Adrenal gland (tissue), 19 donors: ENCODE results near the gene KDM7A. TPM values are rescaled to one million over a fixed set of nuclear protein-coding genes. Genes with fewer than 3 reads are reported as not detected.

Experiments
- DNase-seq, 7 donors: peaks; one replicate each; pipeline ENCODE4 v3.0.0-alpha.2; 2019 to 2020
- H3K27ac ChIP-seq, 5 donors: fragments of 200-600 bp; sonication (generic) in 4 of 5; 1 replicate in 3 of 5; 2 replicates in 2 of 5; pipeline versions ENCODE4 v1.5.1 to v1.8.0; 2016 to 2020; ENCODE audit warnings: mild to moderate bottlenecking in 1 of 5
- H3K27me3 ChIP-seq: fragments of 200-600 bp; 2 replicates; pipeline ENCODE4 v1.8.0; 2021
- H3K36me3 ChIP-seq, 2 donors: fragments of 200-600 bp; replicated peaks in 1 of 2; 1 replicate in 1 of 2; 2 replicates in 1 of 2; pipeline versions ENCODE4 v1.5.1 to v1.8.0; 2018 to 2022
- H3K4me1 ChIP-seq, 2 donors: fragments of 200-600 bp; replicated peaks in 1 of 2; 1 replicate in 1 of 2; 2 replicates in 1 of 2; pipeline versions ENCODE4 v1.5.1 to v1.8.0; 2018 to 2021
- H3K4me3 ChIP-seq, 4 donors: fragments of 200-600 bp; sonication (generic) in 3 of 4; one replicate each; pipeline ENCODE4 v1.5.1; 2016 to 2018
- H3K9me3 ChIP-seq, 3 donors: fragments of 200-600 bp; sonication (generic) in 1 of 3; replicated peaks in 1 of 3; 1 replicate in 2 of 3; 2 replicates in 1 of 3; pipeline versions ENCODE4 v1.5.1 to v1.8.0; 2016 to 2021
- POLR2A ChIP-seq, 2 donors: fragments of 450-650 bp; IDR thresholded peaks; one replicate each; pipeline ENCODE4 v1.6.1; 2017; ENCODE audit warnings: antibody characterized with exemption in 2 of 2, mild to moderate bottlenecking in 2 of 2, moderate library complexity in 1 of 2
- WGBS, 4 donors: extraction: QIAGEN DNeasy Blood & Tissue Kit in 2 of 4; methylation state at CpG; one replicate each; pipeline versions ENCODE4 v1.1.5 to v1.1.7; 2013 to 2017; 5-methylcytosine and 5-hydroxymethylcytosine counted together
- intact Hi-C, 2 donors: fragments of 100-400 bp; cut with DNase I; formaldehyde crosslinking; loops; one replicate each; pipeline versions ENCODE4 v1.14.1 to v1.15.0; 2022 to 2023
- long read RNA-seq, 10 donors: library from polyadenylated mRNA in 3 of 10; unstranded in 2 of 10; stranded (forward) in 1 of 10; transcript quantifications; one replicate each; pipeline ENCODE4 v2.0.0 and lab custom pipeline, GENCODE V29; 2021 to 2026
- polyA plus RNA-seq, 3 donors: library from polyadenylated mRNA; stranded (reverse); fragments of 200-250 nt in 2 of 3; fragments of 350-450 nt in 1 of 3; fragmentation: Illumina TruSeq in 1 of 3; extraction: RNeasy Lipid Tissue Mini Kit (QIAGEN cat#74804) in 1 of 3; gene quantifications; one replicate each; pipeline ENCODE4 v1.2.3, GENCODE V29; 2013 to 2014
- total RNA-seq, 9 donors: library from RNA; depleted of rRNA in 4 of 9; stranded (reverse); fragments of >200 nt in 4 of 9; fragments of 120-200 nt in 1 of 9; fragmentation: NEBNext Ultra II Directional in 1 of 9; extraction: Animal tissue kit (Norgen Biotek cat#: 25700) in 1 of 9; gene quantifications; one replicate each; pipeline versions ENCODE4 v1.1.0 to v1.2.4, GENCODE V29; 2013 to 2023
- TF ChIP-seq, protein P1 (sequence below), 6 experiments: fragments of 450-650 bp in 4 of 6; fragments of 200-600 bp in 2 of 6; sonication (generic) in 1 of 6; IDR thresholded peaks; 1 replicate in 5 of 6; 2 replicates in 1 of 6; pipeline versions ENCODE4 v1.5.1 to v1.8.0; 2016 to 2021; ENCODE audit warnings: antibody characterized with exemption in 6 of 6, mild to moderate bottlenecking in 2 of 6, moderate library complexity in 1 of 6
- donor health status: healthy with polysubstance abuse.
- donor health status: Bipolar disorder and iron deficiency.
- donor health status: DM: yes; HTN: yes; CAD: no.
- donor health status: DM: no; HTN: no; CAD: no.
- donor health status: DM: no; HTN: no; CAD: no.
- donor health status: DM: yes; HTN: yes; CAD: no.

Gene KDM7A, protein sequence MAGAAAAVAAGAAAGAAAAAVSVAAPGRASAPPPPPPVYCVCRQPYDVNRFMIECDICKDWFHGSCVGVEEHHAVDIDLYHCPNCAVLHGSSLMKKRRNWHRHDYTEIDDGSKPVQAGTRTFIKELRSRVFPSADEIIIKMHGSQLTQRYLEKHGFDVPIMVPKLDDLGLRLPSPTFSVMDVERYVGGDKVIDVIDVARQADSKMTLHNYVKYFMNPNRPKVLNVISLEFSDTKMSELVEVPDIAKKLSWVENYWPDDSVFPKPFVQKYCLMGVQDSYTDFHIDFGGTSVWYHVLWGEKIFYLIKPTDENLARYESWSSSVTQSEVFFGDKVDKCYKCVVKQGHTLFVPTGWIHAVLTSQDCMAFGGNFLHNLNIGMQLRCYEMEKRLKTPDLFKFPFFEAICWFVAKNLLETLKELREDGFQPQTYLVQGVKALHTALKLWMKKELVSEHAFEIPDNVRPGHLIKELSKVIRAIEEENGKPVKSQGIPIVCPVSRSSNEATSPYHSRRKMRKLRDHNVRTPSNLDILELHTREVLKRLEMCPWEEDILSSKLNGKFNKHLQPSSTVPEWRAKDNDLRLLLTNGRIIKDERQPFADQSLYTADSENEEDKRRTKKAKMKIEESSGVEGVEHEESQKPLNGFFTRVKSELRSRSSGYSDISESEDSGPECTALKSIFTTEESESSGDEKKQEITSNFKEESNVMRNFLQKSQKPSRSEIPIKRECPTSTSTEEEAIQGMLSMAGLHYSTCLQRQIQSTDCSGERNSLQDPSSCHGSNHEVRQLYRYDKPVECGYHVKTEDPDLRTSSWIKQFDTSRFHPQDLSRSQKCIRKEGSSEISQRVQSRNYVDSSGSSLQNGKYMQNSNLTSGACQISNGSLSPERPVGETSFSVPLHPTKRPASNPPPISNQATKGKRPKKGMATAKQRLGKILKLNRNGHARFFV
- total RNA-seq = 10 to 100 TPM in 1 of 9 donors, 1 to 10 TPM in 8; 3.6 to 10.5 (median 5.4) TPM
- polyA plus RNA-seq = 1 to 10 TPM; 1.4 to 3.4 (median 1.7) TPM
- long read RNA-seq, donor 1 = 0 reads
- long read RNA-seq, donor 2, partial matches to known transcripts = 0 of 1 reads
- long read RNA-seq, donor 2, other reads (novel, unspliced or antisense) = 0 of 1 reads
- long read RNA-seq, donor 3 = 0 reads
- long read RNA-seq, donor 4 = 0 reads
- long read RNA-seq, donor 5, full-length matches to known transcripts = 2 of 3 reads
- long read RNA-seq, donor 5, partial matches to known transcripts = 1 of 3 reads
- long read RNA-seq, donor 5, other reads (novel, unspliced or antisense) = 0 of 3 reads
- long read RNA-seq, donor 6 = 0 reads
- long read RNA-seq, donor 7 = 0 reads
- long read RNA-seq, donor 8 = 0 reads
- long read RNA-seq, donor 9 = 0 reads
- long read RNA-seq, donor 10 = 0 reads

DNA sequence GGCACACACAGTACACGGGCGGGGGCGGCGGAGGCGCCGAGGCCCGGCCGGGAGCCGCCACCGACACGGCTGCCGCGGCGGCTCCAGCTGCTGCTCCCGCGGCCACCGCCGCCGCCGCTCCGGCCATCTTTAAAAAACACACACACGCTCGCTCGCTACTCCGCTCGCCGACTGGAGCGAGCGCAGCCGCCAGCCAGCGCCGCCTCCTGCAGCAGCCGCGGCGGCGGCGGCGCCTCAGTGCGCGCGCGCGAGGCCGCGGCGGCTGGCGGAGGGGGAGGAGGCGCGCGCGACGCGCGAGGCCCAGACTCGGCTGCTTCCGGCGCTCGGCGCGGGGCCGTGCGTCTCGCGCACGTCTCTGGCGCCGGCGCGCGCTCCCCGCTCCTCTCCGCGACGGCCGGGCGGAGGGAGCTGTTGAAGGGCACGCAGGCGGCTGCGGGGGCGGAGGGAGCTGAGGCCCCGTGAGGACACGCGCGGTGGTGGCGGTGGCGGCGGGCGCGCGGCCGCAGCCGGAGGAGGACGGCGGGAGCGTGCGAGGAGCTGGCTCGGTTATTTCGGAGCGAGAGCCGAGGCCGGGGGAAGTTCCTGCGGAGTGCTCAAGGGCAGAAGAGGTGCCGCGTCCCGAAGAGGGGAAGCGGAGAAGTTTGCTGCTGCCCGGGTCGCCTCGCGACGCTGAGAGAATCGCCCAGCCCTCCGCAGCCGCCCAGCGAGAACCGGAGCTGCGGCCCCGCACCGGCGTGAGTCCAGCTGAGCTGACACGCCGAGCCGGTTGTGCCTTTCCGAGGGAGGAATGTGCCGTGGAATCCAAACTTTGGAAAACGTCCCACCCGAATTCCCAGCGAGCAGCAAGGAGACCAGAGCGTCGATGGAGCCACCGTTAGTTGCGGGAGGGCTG lies at the start of gene KDM7A:
KDM7A (minus strand) TSS at position 173 of the 892 bp plus-strand sequence; CDS start at position 127, 46 bp downstream.
- intact Hi-C loops = loop anchor here in 1 of 2 donors (5.0 kb wide), 1 partner anchor 150 kb away; no protein-coding TSS in a partner anchor
- no peaks in the 10 kb centered on the region for H3K9me3 ChIP-seq
- 0 to 1% (median 0%) methylated on average over 12 to 132 of the region's 132 CpGs for WGBS, 4 donors
- no peaks in the 10 kb centered on the region for H3K27me3 ChIP-seq
- TF ChIP-seq POLR2A (IDR thresholded peaks at IDR 0.05) = peak; percentile 87 to 89
- TF ChIP-seq, protein P1, sequence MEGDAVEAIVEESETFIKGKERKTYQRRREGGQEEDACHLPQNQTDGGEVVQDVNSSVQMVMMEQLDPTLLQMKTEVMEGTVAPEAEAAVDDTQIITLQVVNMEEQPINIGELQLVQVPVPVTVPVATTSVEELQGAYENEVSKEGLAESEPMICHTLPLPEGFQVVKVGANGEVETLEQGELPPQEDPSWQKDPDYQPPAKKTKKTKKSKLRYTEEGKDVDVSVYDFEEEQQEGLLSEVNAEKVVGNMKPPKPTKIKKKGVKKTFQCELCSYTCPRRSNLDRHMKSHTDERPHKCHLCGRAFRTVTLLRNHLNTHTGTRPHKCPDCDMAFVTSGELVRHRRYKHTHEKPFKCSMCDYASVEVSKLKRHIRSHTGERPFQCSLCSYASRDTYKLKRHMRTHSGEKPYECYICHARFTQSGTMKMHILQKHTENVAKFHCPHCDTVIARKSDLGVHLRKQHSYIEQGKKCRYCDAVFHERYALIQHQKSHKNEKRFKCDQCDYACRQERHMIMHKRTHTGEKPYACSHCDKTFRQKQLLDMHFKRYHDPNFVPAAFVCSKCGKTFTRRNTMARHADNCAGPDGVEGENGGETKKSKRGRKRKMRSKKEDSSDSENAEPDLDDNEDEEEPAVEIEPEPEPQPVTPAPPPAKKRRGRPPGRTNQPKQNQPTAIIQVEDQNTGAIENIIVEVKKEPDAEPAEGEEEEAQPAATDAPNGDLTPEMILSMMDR (IDR thresholded peaks at IDR 0.05) = peak in 1 of 6 experiments; percentile 17
- H3K4me1 ChIP-seq = peaks cover 4 to 15% of the 10 kb centered on the region in 2 donors
- DNase-seq = peak; percentile 89 to 95 (median 92)
- H3K4me3 ChIP-seq = peak within 1 kb of the TSS; percentile 48 to 94 (median 67)
- peak within 1 kb of the TSS; percentile 85 to 98 (median 97) for H3K27ac ChIP-seq
- no peaks in the 10 kb centered on the region for H3K36me3 ChIP-seq

DNA sequence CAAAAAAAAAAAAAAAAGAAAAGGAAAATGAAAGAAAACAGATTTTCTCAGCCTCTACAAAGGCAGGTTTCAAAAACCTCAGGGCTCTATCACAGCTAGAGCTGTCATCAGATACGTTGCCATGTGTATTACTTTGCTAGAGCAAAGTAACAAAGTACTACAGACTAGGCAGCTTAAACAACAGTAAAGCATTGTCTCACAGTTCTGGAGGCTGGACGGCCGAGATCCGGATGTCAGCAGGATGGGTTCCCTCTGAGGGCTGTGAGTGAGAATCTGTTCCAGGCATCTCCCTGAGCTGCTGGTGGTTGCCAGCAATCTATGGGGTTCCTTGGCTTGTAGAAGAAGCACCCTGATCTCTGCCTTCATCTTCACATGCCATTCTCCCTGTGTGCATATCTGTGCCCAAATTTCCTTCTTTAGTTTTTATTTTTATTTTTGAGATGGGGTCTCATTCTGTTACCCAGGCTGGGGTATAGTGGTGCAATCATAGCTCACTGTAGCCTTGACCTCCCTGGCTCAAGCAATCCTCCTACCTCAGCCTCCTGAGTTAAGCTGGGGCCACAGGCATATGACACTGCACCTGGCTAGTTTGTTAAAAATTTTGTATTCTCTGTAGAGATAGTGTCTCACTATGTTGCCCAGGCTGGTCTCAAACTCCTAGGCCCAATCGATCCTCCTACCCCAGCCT lies 48.9 kb upstream of the KDM7A start:
- no peak for TF ChIP-seq POLR2A (IDR thresholded peaks at IDR 0.05)
- TF ChIP-seq, protein P1 (IDR thresholded peaks at IDR 0.05) = no peak
- Histone ChIP-seq H3K36me3 (no peaks in the 10 kb centered on the region), H3K4me3 (no peak overlapping the region), H3K27me3 (peaks cover 5% of the 10 kb centered on the region), H3K9me3 (no peaks in the 10 kb centered on the region), H3K27ac (no peak overlapping the region), H3K4me1 (peaks cover 5 to 12% of the 10 kb centered on the region in 2 donors)
- DNase-seq = no peak
- 69 to 81% (median 77%) methylated on average over 4 to 5 of the region's 5 CpGs for WGBS, 4 donors
- intact Hi-C loops = no loop called here

DNA sequence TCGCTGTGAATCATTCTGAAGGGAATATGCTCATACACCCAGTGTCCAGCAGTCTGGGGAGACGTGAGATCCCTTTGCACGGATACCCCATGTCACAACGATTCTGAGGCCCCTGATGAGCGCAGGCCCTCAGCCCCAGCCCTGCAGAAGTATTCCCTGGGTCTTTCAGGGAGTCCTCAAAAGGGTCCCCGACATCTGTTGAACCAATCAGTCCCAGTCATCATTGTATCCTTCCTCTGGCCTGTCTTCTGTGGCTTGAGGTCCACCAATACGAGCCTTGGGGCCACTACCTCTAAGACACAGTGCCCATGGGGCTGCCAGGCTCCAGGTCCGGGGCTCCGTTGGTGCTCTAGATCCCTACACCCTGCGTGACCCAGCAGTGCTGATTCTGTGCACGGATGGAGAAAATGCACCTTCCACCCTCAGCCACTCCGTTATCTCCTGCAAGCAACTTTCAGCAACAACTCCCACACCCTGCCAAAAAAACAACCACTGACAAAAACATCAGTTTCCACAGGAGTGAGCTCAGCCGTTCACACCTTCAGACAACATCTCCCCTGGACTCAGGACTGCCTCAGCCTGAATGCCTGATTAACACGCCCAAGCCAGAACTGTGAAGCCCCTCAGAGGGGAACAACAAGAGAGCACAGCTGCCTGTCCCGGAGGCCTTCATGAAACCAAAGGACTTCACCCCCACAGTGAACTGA lies 46.9 kb upstream of the KDM7A start:
- Histone ChIP-seq H3K4me3 (no peak overlapping the region), H3K27ac (no peak overlapping the region), H3K27me3 (no peaks in the 10 kb centered on the region), H3K4me1 (no peaks in the 10 kb centered on the region), H3K36me3 (no peaks in the 10 kb centered on the region), H3K9me3 (no peaks in the 10 kb centered on the region)
- no peak for DNase-seq
- intact Hi-C loops = no loop called here
- TF ChIP-seq, protein P1 (IDR thresholded peaks at IDR 0.05) = no peak
- TF ChIP-seq POLR2A (IDR thresholded peaks at IDR 0.05) = no peak
- 70 to 89% (median 81%) methylated on average over 9 to 15 of the region's 15 CpGs for WGBS, 4 donors
